Stomach (tissue), 4 donors: Measurements from ENCODE around the gene RUFY4.

ENCODE experiments used
- POLR2A ChIP-seq, 4 donors: fragments of 450-650 bp; IDR thresholded peaks; one replicate each; pipeline ENCODE4 v1.6.1; 2016; ENCODE audit warnings: antibody characterized with exemption in 4 of 4, control low read depth in 2 of 4, mild to moderate bottlenecking in 1 of 4, moderate library complexity in 1 of 4
- TF ChIP-seq, protein P1 (sequence below), 7 experiments: fragments of 450-650 bp in 4 of 7; fragments of 200-600 bp in 3 of 7; sonication (generic) in 3 of 7; IDR thresholded peaks; one replicate each; pipeline ENCODE4 v1.5.1; 2016 to 2019; ENCODE audit warnings: antibody characterized with exemption in 7 of 7, control low read depth in 2 of 7, mild to moderate bottlenecking in 1 of 7

DNA sequence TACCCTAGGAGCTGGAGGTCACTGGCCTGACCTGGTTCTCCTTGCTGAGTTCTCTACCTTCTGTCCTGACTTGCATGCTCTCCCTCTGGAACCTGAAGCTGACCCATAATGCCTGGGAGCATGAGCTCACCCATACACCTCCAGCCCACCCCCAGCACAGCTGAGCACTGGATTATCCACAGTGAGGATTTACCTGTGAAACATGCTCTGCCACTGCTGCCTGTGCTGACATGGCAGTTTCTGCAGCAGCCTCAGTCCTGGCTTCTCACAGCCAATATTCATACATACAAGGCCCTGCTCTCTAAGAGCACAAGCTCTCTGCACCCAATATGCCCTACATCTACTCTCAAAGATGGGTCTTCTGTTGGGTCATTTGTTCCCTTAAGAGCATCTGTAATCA lies 61.8 kb downstream of the RUFY4 start:
- no peak for TF ChIP-seq POLR2A (IDR thresholded peaks at IDR 0.05)
- TF ChIP-seq, protein P1, sequence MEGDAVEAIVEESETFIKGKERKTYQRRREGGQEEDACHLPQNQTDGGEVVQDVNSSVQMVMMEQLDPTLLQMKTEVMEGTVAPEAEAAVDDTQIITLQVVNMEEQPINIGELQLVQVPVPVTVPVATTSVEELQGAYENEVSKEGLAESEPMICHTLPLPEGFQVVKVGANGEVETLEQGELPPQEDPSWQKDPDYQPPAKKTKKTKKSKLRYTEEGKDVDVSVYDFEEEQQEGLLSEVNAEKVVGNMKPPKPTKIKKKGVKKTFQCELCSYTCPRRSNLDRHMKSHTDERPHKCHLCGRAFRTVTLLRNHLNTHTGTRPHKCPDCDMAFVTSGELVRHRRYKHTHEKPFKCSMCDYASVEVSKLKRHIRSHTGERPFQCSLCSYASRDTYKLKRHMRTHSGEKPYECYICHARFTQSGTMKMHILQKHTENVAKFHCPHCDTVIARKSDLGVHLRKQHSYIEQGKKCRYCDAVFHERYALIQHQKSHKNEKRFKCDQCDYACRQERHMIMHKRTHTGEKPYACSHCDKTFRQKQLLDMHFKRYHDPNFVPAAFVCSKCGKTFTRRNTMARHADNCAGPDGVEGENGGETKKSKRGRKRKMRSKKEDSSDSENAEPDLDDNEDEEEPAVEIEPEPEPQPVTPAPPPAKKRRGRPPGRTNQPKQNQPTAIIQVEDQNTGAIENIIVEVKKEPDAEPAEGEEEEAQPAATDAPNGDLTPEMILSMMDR (IDR thresholded peaks at IDR 0.05): no peak
